Esophagus muscularis mucosa (tissue), 4 donors: ENCODE measurements around the gene RRP9. TPM values are rescaled to one million over a fixed set of nuclear protein-coding genes. Genes with fewer than 3 reads are reported as not detected.
"Not testable (repeated sequence)": the region's sequence is repeated elsewhere in the genome, so short reads cannot be mapped to it uniquely, and the experiment has no call there.

Experiments
- DNase-seq: peaks from one replicate; pipeline ENCODE4 v3.0.0-alpha.2; 2017; ENCODE audit errors: extremely low spot score
- H3K27ac ChIP-seq, 4 donors: fragments of 200-600 bp; sonication (generic); replicated peaks in 1 of 4; 1 replicate in 3 of 4; 2 replicates in 1 of 4; pipeline ENCODE4 v1.5.1; 2016 to 2019; ENCODE audit warnings: mild to moderate bottlenecking in 1 of 4
- H3K27me3 ChIP-seq, 4 donors: fragments of 200-600 bp; sonication (generic); one replicate each; pipeline versions ENCODE4 v1.5.1 to v1.6.0; 2016 to 2019
- H3K36me3 ChIP-seq, 4 donors: fragments of 200-600 bp; sonication (generic); one replicate each; pipeline ENCODE4 v1.5.1; 2016 to 2019
- H3K4me1 ChIP-seq, 4 donors: fragments of 200-600 bp; sonication (generic); one replicate each; pipeline ENCODE4 v1.5.1; 2016 to 2019
- H3K4me3 ChIP-seq, 4 donors: fragments of 200-600 bp; sonication (generic); 1 replicate in 2 of 4; 2 replicates in 2 of 4; pipeline ENCODE4 v1.5.1; 2016 to 2019; ENCODE audit warnings: mild to moderate bottlenecking in 4 of 4, moderate library complexity in 1 of 4
- H3K9me3 ChIP-seq, 4 donors: fragments of 200-600 bp; sonication (generic); 1 replicate in 3 of 4; 2 replicates in 1 of 4; pipeline ENCODE4 v1.5.1; 2016 to 2019
- EP300 ChIP-seq: sonication (generic); formaldehyde crosslinking; IDR thresholded peaks from one replicate; pipeline ENCODE4 v1.6.1; 2017; ENCODE audit warnings: antibody characterized with exemption
- POLR2A ChIP-seq: fragments of 450-650 bp; IDR thresholded peaks from one replicate; pipeline ENCODE4 v1.6.1; 2017; ENCODE audit warnings: antibody characterized with exemption, moderate library complexity, mild to moderate bottlenecking, low read depth
- POLR2AphosphoS5 ChIP-seq, 2 donors: sonication (generic); formaldehyde crosslinking; IDR thresholded peaks; one replicate each; pipeline ENCODE4 v1.6.1; 2017; ENCODE audit warnings: antibody characterized with exemption in 2 of 2
- WGBS: methylation state at CpG from one replicate; pipeline ENCODE4 v1.1.5; 2018; 5-methylcytosine and 5-hydroxymethylcytosine counted together
- intact Hi-C: fragments of 100-400 bp; cut with DNase I; formaldehyde crosslinking; loops from one replicate; pipeline ENCODE4 v1.15.1; 2023
- total RNA-seq, 4 donors: library from RNA; depleted of rRNA; stranded (reverse); fragments of >200 nt; gene quantifications; one replicate each; pipeline versions ENCODE4 v1.1.0 to v1.2.1, GENCODE V29; 2016
- TF ChIP-seq, protein P1 (sequence below), 3 experiments: fragments of 200-600 bp in 2 of 3; fragments of 450-650 bp in 1 of 3; sonication (generic) in 2 of 3; IDR thresholded peaks; one replicate each; pipeline ENCODE4 v1.5.1; 2017 to 2019; ENCODE audit warnings: antibody characterized with exemption in 3 of 3, mild to moderate bottlenecking in 2 of 3, moderate library complexity in 1 of 3

The RRP9 gene
- total RNA-seq, 4 donors from 2014 or later, result 9.6 to 20.7 (median 15.5) TPM

DNA sequence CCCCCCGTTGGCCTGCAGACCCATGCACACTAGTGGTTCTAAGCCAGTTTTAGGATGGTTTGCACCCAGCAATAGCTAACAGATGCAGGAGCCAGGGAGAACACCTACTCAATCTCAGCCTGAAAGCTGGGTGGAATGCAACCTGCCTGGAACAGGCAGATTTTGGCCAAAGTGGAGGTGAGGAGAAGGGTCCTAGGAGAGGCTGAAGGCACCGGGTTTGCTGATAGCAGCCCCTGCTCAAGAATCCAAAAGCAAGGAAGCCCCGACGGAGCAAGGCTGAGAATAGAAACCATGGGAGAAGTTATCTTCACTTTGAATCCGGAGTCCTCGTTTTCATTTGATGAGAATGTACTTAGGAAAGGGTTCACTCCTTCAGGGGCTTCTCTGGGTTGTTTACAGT, 9.9 kb downstream of the RRP9 start:
- WGBS, result 91% methylated on average over 6 of the region's 6 CpGs
- intact Hi-C loops, result no loop called here
- H3K36me3 ChIP-seq, result peaks cover 37 to 55% (median 45%) of the 10 kb centered on the region in 4 donors
- H3K4me1 ChIP-seq, result no peaks in the 10 kb centered on the region
- no peak for DNase-seq
- H3K27ac ChIP-seq, result no peak overlapping the region
- H3K27me3 ChIP-seq, result no peaks in the 10 kb centered on the region
- H3K4me3 ChIP-seq, result no peak overlapping the region
- no peaks in the 10 kb centered on the region for H3K9me3 ChIP-seq
- TF ChIP-seq EP300, result no peak
- TF ChIP-seq POLR2AphosphoS5 (IDR thresholded peaks at IDR 0.05), result no peak
- TF ChIP-seq, protein P1, sequence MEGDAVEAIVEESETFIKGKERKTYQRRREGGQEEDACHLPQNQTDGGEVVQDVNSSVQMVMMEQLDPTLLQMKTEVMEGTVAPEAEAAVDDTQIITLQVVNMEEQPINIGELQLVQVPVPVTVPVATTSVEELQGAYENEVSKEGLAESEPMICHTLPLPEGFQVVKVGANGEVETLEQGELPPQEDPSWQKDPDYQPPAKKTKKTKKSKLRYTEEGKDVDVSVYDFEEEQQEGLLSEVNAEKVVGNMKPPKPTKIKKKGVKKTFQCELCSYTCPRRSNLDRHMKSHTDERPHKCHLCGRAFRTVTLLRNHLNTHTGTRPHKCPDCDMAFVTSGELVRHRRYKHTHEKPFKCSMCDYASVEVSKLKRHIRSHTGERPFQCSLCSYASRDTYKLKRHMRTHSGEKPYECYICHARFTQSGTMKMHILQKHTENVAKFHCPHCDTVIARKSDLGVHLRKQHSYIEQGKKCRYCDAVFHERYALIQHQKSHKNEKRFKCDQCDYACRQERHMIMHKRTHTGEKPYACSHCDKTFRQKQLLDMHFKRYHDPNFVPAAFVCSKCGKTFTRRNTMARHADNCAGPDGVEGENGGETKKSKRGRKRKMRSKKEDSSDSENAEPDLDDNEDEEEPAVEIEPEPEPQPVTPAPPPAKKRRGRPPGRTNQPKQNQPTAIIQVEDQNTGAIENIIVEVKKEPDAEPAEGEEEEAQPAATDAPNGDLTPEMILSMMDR (IDR thresholded peaks at IDR 0.05), result no peak
- no peak for TF ChIP-seq POLR2A

GRCh38 chr3:51930439-51930838, 11.3 kb downstream of the RRP9 start:
- no peaks in the 10 kb centered on the region for H3K9me3 ChIP-seq
- no peaks in the 10 kb centered on the region for H3K4me1 ChIP-seq
- WGBS, result no CpG with 5 or more reads among the region's 1 CpG
- DNase-seq, result no peak
- H3K4me3 ChIP-seq, result no peak overlapping the region
- peaks cover 24 to 42% (median 32%) of the 10 kb centered on the region in 4 donors for H3K36me3 ChIP-seq
- no peak overlapping the region for H3K27ac ChIP-seq
- intact Hi-C loops, result no loop called here
- TF ChIP-seq POLR2A (no peak), POLR2AphosphoS5 (IDR thresholded peaks at IDR 0.05) (no peak), EP300 (no peak)
- TF ChIP-seq, protein P1 (IDR thresholded peaks at IDR 0.05), result no peak
- no peaks in the 10 kb centered on the region for H3K27me3 ChIP-seq

DNA sequence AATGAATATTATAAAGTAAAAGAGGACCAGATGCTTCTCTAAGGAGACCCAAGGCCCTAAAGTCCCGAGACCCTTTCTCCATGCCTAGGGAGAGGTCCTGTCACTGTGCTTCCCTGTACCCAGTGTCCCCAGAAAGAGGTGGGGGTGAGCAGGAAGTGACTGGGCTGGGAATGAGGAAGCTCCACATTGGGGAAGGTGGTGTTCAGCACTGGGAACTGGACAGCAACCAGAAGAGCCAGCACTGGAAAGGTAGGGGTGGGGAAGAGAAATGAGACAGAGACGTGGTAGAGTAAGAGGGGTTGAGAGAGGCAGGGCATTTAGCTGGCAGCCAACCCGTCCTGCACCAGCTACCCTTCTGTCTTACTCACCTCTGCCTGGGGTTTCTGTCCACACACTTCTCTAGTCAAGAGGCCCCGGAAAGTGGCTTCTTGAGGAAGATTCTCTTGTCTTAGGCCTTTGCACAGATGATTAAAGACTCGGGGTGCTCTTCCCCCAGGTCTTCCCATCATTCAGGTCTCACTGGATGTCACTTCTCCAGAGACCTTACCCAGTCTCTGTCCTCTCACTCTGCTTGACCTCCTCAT, 12.2 kb downstream of the RRP9 start:
- no peak overlapping the region for H3K27ac ChIP-seq
- TF ChIP-seq POLR2AphosphoS5 (IDR thresholded peaks at IDR 0.05) (no peak), EP300 (no peak), POLR2A (no peak)
- TF ChIP-seq, protein P1 (IDR thresholded peaks at IDR 0.05), result no peak
- WGBS, result 81% methylated on average over 5 of the region's 5 CpGs
- no peak for DNase-seq
- intact Hi-C loops, result no loop called here
- peaks cover 15 to 33% (median 22%) of the 10 kb centered on the region in 4 donors for H3K36me3 ChIP-seq
- no peaks in the 10 kb centered on the region for H3K9me3 ChIP-seq
- no peaks in the 10 kb centered on the region for H3K4me1 ChIP-seq
- H3K27me3 ChIP-seq, result no peaks in the 10 kb centered on the region
- H3K4me3 ChIP-seq, result no peak overlapping the region

DNA sequence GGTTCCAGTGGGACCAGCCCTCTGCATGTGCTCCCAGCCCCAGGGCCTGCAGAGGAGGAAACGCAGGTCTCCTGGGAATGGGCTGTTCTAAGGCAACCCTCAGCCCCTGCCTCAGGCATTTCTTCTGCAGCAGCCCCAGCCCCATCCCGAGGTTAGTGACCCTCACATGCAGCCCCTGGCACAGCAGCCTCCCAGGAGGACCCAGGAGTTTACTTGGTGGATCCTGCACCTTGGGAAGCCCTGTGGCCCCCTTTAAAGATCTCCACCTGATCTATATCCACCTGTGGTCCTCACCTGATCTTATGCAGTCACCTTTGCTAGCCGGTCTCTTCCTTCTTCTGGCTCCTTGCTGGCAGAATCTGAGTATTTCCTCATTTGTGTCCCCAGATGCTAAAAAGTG, 12.7 kb downstream of the RRP9 start:
- H3K4me1 ChIP-seq, DNase-seq, H3K27me3 ChIP-seq, intact Hi-C loops, H3K9me3 ChIP-seq, H3K4me3 ChIP-seq, H3K27ac ChIP-seq: not testable (repeated sequence)
- peaks cover 9 to 27% (median 17%) of the 10 kb centered on the region in 4 donors for H3K36me3 ChIP-seq
- WGBS, result 68% methylated on average over 2 of the region's 3 CpGs

- Histone ChIP-seq H3K27ac (no peak overlapping the region), H3K4me1 (no peaks in the 10 kb centered on the region), H3K27me3 (no peaks in the 10 kb centered on the region), H3K4me3 (no peak overlapping the region), H3K36me3 (peaks cover 4 to 22% (median 12%) of the 10 kb centered on the region in 4 donors), H3K9me3 (no peaks in the 10 kb centered on the region)
- intact Hi-C loops, result no loop called here
- no peak for TF ChIP-seq POLR2A
- no peak for DNase-seq
- WGBS, result 95% methylated on average over 7 of the region's 7 CpGs
Measured at GRCh38 chr3:51928438-51928837, 13.3 kb downstream of the RRP9 start.
